Lower leg skin (tissue), 3 donors: ENCODE results near the gene PRLH.

Experiments
- CTCF ChIP-seq, 3 donors: fragments of 450-650 bp; IDR thresholded peaks; one replicate each; pipeline ENCODE4 v1.5.1; 2016; ENCODE audit warnings: antibody characterized with exemption in 3 of 3, mild to moderate bottlenecking in 3 of 3, moderate library complexity in 2 of 3
- POLR2A ChIP-seq, 2 donors: fragments of 450-650 bp; IDR thresholded peaks; one replicate each; pipeline ENCODE4 v1.6.1; 2016 to 2017; ENCODE audit warnings: antibody characterized with exemption in 2 of 2, mild to moderate bottlenecking in 1 of 2, moderate library complexity in 1 of 2

- TF ChIP-seq CTCF (IDR thresholded peaks at IDR 0.05) (no peak), POLR2A (IDR thresholded peaks at IDR 0.05) (no peak)
These were observed 9.8 kb downstream of the PRLH start for GRCh38 chr2:237575869-237576862.
